NT2/D1 (cell line): ENCODE data around the gene SREBF1.

Experiments
- DNase-seq: peaks from one replicate; pipeline ENCODE4 v3.0.0-alpha.2; 2011; ENCODE audit warnings: low read depth, low spot score
- H3K27me3 ChIP-seq: 2 replicates; pipeline ENCODE4 v1.6.0; 2011; ENCODE audit warnings: mild to moderate bottlenecking; ENCODE audit not compliant: insufficient read length, insufficient read depth
- H3K36me3 ChIP-seq: 2 replicates; pipeline ENCODE4 v1.6.1; 2011; ENCODE audit warnings: mild to moderate bottlenecking, low read length, mixed read lengths; ENCODE audit not compliant: insufficient read depth, insufficient read length
- H3K4me1 ChIP-seq: 2 replicates; pipeline ENCODE4 v1.5.1; 2011; ENCODE audit not compliant: insufficient read depth, insufficient read length
- H3K4me3 ChIP-seq: 2 replicates; pipeline ENCODE4 v1.5.1; 2011; ENCODE audit warnings: low read depth; ENCODE audit not compliant: insufficient read length
- H3K9ac ChIP-seq: 2 replicates; pipeline ENCODE4 v1.6.0; 2011; ENCODE audit warnings: low read depth; ENCODE audit not compliant: insufficient read length
- H3K9me3 ChIP-seq: 2 replicates; pipeline ENCODE4 v1.5.1; 2011; ENCODE audit warnings: mild to moderate bottlenecking, low read length; ENCODE audit not compliant: insufficient read depth
- SUZ12 ChIP-seq: IDR thresholded peaks from 2 replicates; pipeline ENCODE4 v1.6.1; 2011; ENCODE audit not compliant: insufficient read length, insufficient read depth; ENCODE audit errors: extremely low read depth
- YY1 ChIP-seq: IDR thresholded peaks from 2 replicates; pipeline ENCODE4 v1.6.1; 2011; ENCODE audit not compliant: insufficient read length, insufficient read depth
- ZNF274 ChIP-seq: IDR thresholded peaks from 2 replicates; pipeline ENCODE4 v1.6.1; 2011; ENCODE audit warnings: mild to moderate bottlenecking, low read depth, low read length

Gene SREBF1

GRCh38 chr17:17815062-17815406 lies 21.8 kb downstream of the SREBF1 start:
- Histone ChIP-seq H3K9ac (peak overlapping the region; percentile 42), H3K9me3 (no peaks in the 10 kb centered on the region), H3K36me3 (peaks cover 71% of the 10 kb centered on the region), H3K4me3 (no peak overlapping the region), H3K4me1 (peaks cover 26% of the 10 kb centered on the region), H3K27me3 (no peaks in the 10 kb centered on the region)
- TF ChIP-seq ZNF274: no peak
- DNase-seq: no peak

GRCh38 chr17:17814162-17815061 lies 22.4 kb downstream of the SREBF1 start:
- no peaks in the 10 kb centered on the region for H3K27me3 ChIP-seq
- peaks cover 68% of the 10 kb centered on the region for H3K36me3 ChIP-seq
- peaks cover 24% of the 10 kb centered on the region for H3K4me1 ChIP-seq
- DNase-seq: no peak
- TF ChIP-seq YY1 (no peak), ZNF274 (no peak), SUZ12 (no peak)
- H3K9me3 ChIP-seq: no peaks in the 10 kb centered on the region
- H3K9ac ChIP-seq: no peak overlapping the region
- H3K4me3 ChIP-seq: no peak overlapping the region

GRCh38 chr17:17813725-17814095 lies 23.1 kb downstream of the SREBF1 start:
- peaks cover 61% of the 10 kb centered on the region for H3K36me3 ChIP-seq

GRCh38 chr17:17813055-17813724 lies 23.6 kb downstream of the SREBF1 start:
- no peak for DNase-seq
- no peaks in the 10 kb centered on the region for H3K27me3 ChIP-seq
- no peak overlapping the region for H3K9ac ChIP-seq
- peaks cover 56% of the 10 kb centered on the region for H3K36me3 ChIP-seq
- no peak overlapping the region for H3K4me3 ChIP-seq
- H3K9me3 ChIP-seq: no peaks in the 10 kb centered on the region
- peaks cover 16% of the 10 kb centered on the region for H3K4me1 ChIP-seq
- no peak for TF ChIP-seq SUZ12
- TF ChIP-seq ZNF274: no peak
- no peak for TF ChIP-seq YY1

More at GRCh38 chr17:17813725-17814095, 23.1 kb downstream of the SREBF1 start:
- Histone ChIP-seq H3K4me1 (peaks cover 17% of the 10 kb centered on the region), H3K9ac (no peak overlapping the region), H3K9me3 (no peaks in the 10 kb centered on the region), H3K4me3 (no peak overlapping the region), H3K27me3 (no peaks in the 10 kb centered on the region)
- no peak for DNase-seq
- TF ChIP-seq ZNF274 (no peak), SUZ12 (no peak), YY1 (no peak)

- peak overlapping the region; percentile 51 for H3K9ac ChIP-seq
- H3K4me1 ChIP-seq: peaks cover 13% of the 10 kb centered on the region
- no peak overlapping the region for H3K4me3 ChIP-seq
- no peaks in the 10 kb centered on the region for H3K9me3 ChIP-seq
- peaks cover 53% of the 10 kb centered on the region for H3K36me3 ChIP-seq
- TF ChIP-seq SUZ12: no peak
- no peaks in the 10 kb centered on the region for H3K27me3 ChIP-seq
- DNase-seq: no peak
These were observed 24.4 kb downstream of the SREBF1 start for GRCh38 chr17:17812211-17813054.

- DNase-seq: no peak
- Histone ChIP-seq H3K9me3 (no peaks in the 10 kb centered on the region), H3K4me1 (peaks cover 10% of the 10 kb centered on the region), H3K36me3 (peaks cover 48% of the 10 kb centered on the region), H3K27me3 (no peaks in the 10 kb centered on the region), H3K4me3 (no peak overlapping the region), H3K9ac (peak overlapping the region; percentile 51)
- TF ChIP-seq ZNF274 (no peak), YY1 (no peak), SUZ12 (no peak)
These were observed 25.2 kb downstream of the SREBF1 start for GRCh38 chr17:17811381-17812210.
